A673 (cell line): ENCODE data around the gene BANP. TPM values are rescaled to one million over a fixed set of nuclear protein-coding genes. Genes with fewer than 3 reads are reported as not detected.
A peak's percentile ranks its signal among the peaks of the same experiment; 100 is the strongest.

Source experiments
- BruUV-seq: library from RNA; stranded (reverse); fragments of 400-500 nt; replicated peaks from 2 replicates; lab custom pipeline; 2021; lab: Mats Ljungman, UMichigan
- CTCF ChIA-PET: fragments of 300-600 bp; sonication (Branson Sonifier 250); formaldehyde crosslinking; loops from one replicate; lab custom pipeline; 2022; ENCODE audit warnings: antibody characterized with exemption; lab: Charles Lee
- POLR2A ChIA-PET: fragments of 300-600 bp; sonication (Branson Sonifier 250); formaldehyde crosslinking; loops from one replicate; lab custom pipeline; 2022; ENCODE audit warnings: antibody characterized with exemption; ENCODE audit not compliant: low non-redundant PET; lab: Charles Lee
- DNase-seq: peaks from one replicate; pipeline ENCODE4 v3.0.0-alpha.2; 2015; ENCODE audit warnings: low spot score
- H3K27ac ChIP-seq: fragments of 200-600 bp; sonication (generic); 2 replicates; pipeline ENCODE4 v1.5.1; 2016; ENCODE audit warnings: mixed run types, low read depth, mild to moderate bottlenecking, mixed read lengths, antibody characterized with exemption, low read length; ENCODE audit not compliant: poor library complexity, severe bottlenecking
- H3K27me3 ChIP-seq: fragments of 200-600 bp; sonication (generic); replicated peaks from 2 replicates; pipeline ENCODE4 v1.6.1; 2017; ENCODE audit warnings: mixed run types, low read depth, mild to moderate bottlenecking, mixed read lengths, antibody characterized with exemption, low read length; ENCODE audit not compliant: insufficient read depth, poor library complexity
- H3K36me3 ChIP-seq: fragments of 200-600 bp; sonication (generic); 2 replicates; pipeline ENCODE4 v1.6.1; 2016; ENCODE audit warnings: mixed run types, mild to moderate bottlenecking, mixed read lengths, antibody characterized with exemption, low read length; ENCODE audit not compliant: insufficient read depth, poor library complexity, severe bottlenecking
- H3K4me1 ChIP-seq: fragments of 200-600 bp; sonication (generic); 2 replicates; pipeline ENCODE4 v1.6.1; 2017; ENCODE audit warnings: mixed run types, mild to moderate bottlenecking, mixed read lengths, antibody characterized with exemption, low read length; ENCODE audit not compliant: insufficient read depth, poor library complexity, severe bottlenecking
- H3K4me3 ChIP-seq: fragments of 200-600 bp; sonication (generic); 2 replicates; pipeline ENCODE4 v1.5.1; 2016; ENCODE audit warnings: low read depth, mixed run types, mild to moderate bottlenecking, mixed read lengths, low read length; ENCODE audit not compliant: poor library complexity, severe bottlenecking
- H3K9me3 ChIP-seq: fragments of 200-600 bp; sonication (generic); 2 replicates; pipeline ENCODE4 v1.6.1; 2016; ENCODE audit warnings: mixed run types, low read depth, mild to moderate bottlenecking, mixed read lengths, antibody characterized with exemption, low read length; ENCODE audit not compliant: poor library complexity, severe bottlenecking
- EZH2 ChIP-seq: fragments of 200-600 bp; sonication (generic); IDR thresholded peaks from 2 replicates; pipeline ENCODE4 v1.6.1; 2017; ENCODE audit warnings: borderline replicate concordance, low read depth, mild to moderate bottlenecking, mixed read lengths, antibody characterized with exemption, low read length; ENCODE audit not compliant: poor library complexity, severe bottlenecking
- intact Hi-C: fragments of 100-400 bp; cut with micrococcal nuclease; formaldehyde crosslinking; loops from one replicate; pipeline ENCODE4 v1.10.0; 2022; ENCODE audit not compliant: unreplicated experiment
- total RNA-seq: library from RNA; stranded (reverse); gene quantifications from 2 replicates; pipeline ENCODE4 v1.2.3, GENCODE V29; 2021
- TF ChIP-seq, protein P1 (sequence below): fragments of 300-800, 200-600 bp; sonication (generic); conservative IDR thresholded peaks from 2 replicates; pipeline ENCODE4 v1.5.1; 2017; ENCODE audit warnings: low read depth, mild to moderate bottlenecking, antibody characterized with exemption, low read length, moderate library complexity, mixed read lengths

The BANP gene
- total RNA-seq, 1 experiment from 2014 or later: 44.3 TPM

DNA sequence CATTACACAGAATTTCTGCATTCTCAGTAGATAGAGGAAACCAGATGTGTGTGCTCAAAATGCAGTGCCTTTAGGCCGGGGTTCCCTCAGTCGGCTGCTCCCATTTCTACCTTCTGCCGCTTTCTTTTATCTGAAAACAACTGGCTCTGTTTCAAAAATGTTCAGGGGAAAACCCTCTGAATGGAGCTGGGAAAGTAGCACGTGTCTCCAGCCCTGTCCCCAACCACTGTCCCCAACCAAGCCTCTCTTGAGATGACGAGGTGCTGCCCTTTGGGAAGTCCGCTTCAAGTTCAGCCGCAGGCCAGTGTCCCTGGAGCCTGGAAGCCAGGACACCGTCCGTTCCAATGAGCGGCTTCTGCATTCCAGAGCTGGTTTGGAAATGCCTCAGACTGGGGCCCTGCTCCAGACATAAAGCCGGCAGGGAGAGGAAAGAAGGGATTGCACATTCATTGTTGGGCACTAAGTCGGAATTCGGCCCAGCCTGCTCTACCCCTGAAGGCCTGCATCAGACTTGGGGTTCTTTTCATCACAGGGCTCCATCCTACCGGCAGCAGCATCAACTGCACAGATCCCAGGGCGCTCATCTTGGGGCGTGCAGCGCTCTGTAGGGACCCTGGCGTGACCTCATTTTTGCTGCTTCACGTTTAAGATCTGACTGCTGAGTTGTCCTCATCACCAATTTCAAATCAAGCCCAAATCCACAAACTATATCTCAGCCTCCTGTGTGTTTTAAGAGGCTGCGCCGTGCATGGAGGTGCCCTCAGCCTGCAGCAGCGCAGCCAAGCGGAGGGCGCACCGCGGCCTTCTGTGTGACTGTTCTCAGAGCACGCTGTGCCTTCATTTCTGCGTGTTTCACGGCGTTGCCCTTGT, 111.3 kb downstream of the BANP start:
- ChIA-PET POLR2A (no interaction called here), CTCF (interaction anchor here (0.7 kb wide), 1 partner anchor 1545 kb away, joined by 3 read pairs; no protein-coding TSS in a partner anchor)
- intact Hi-C loops: no loop called here
- Histone ChIP-seq H3K9me3 (no peaks in the 10 kb centered on the region), H3K4me3 (no peak overlapping the region), H3K36me3 (no peaks in the 10 kb centered on the region), H3K4me1 (no peaks in the 10 kb centered on the region), H3K27me3 (no peaks in the 10 kb centered on the region), H3K27ac (no peak overlapping the region)
- no TSS peak for BruUV-seq
- TF ChIP-seq EZH2: no peak
- TF ChIP-seq, protein P1, sequence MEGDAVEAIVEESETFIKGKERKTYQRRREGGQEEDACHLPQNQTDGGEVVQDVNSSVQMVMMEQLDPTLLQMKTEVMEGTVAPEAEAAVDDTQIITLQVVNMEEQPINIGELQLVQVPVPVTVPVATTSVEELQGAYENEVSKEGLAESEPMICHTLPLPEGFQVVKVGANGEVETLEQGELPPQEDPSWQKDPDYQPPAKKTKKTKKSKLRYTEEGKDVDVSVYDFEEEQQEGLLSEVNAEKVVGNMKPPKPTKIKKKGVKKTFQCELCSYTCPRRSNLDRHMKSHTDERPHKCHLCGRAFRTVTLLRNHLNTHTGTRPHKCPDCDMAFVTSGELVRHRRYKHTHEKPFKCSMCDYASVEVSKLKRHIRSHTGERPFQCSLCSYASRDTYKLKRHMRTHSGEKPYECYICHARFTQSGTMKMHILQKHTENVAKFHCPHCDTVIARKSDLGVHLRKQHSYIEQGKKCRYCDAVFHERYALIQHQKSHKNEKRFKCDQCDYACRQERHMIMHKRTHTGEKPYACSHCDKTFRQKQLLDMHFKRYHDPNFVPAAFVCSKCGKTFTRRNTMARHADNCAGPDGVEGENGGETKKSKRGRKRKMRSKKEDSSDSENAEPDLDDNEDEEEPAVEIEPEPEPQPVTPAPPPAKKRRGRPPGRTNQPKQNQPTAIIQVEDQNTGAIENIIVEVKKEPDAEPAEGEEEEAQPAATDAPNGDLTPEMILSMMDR: no peak
- no peak for DNase-seq

DNA sequence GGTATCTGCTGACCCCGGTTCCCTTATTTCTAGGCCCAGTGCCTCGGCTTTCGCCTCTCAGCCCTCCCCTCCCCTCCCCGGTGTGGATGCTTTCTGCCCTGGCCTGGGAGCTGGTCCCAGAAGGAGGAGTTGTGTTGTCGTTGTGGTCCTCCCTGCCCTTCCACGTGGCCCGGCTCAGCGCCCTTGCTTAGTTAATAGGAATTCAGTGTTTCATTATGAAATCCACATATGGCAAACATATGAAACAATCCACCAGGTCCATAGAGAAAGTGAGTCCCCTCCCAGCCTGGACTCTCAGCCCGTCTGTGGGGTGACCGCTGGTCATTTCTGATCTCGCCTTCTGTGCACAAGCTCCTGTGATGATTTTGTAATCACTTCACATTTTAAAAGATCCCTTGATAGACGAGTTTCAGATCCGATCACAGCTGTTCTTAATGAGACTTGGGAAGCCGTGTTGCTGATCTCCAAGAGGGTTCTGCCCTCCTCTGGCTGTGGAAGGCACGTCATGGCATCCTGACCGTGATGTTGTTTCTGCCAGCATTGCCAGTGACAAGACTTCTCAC, 112.1 kb downstream of the BANP start:
- Histone ChIP-seq H3K27ac (no peak overlapping the region), H3K36me3 (no peaks in the 10 kb centered on the region), H3K4me3 (no peak overlapping the region), H3K9me3 (no peaks in the 10 kb centered on the region), H3K4me1 (no peaks in the 10 kb centered on the region), H3K27me3 (no peaks in the 10 kb centered on the region)
- BruUV-seq: no TSS peak
- DNase-seq: no peak
- intact Hi-C loops: no loop called here
- POLR2A ChIA-PET: no interaction called here
- no peak for TF ChIP-seq EZH2
- TF ChIP-seq, protein P1: 0 out of 2 replicates have a peak, but pooled peaks have one; percentile 15
- CTCF ChIA-PET: interaction anchor here (0.7 kb wide), 1 partner anchor 1546 kb away, joined by 3 read pairs; no protein-coding TSS in a partner anchor

DNA sequence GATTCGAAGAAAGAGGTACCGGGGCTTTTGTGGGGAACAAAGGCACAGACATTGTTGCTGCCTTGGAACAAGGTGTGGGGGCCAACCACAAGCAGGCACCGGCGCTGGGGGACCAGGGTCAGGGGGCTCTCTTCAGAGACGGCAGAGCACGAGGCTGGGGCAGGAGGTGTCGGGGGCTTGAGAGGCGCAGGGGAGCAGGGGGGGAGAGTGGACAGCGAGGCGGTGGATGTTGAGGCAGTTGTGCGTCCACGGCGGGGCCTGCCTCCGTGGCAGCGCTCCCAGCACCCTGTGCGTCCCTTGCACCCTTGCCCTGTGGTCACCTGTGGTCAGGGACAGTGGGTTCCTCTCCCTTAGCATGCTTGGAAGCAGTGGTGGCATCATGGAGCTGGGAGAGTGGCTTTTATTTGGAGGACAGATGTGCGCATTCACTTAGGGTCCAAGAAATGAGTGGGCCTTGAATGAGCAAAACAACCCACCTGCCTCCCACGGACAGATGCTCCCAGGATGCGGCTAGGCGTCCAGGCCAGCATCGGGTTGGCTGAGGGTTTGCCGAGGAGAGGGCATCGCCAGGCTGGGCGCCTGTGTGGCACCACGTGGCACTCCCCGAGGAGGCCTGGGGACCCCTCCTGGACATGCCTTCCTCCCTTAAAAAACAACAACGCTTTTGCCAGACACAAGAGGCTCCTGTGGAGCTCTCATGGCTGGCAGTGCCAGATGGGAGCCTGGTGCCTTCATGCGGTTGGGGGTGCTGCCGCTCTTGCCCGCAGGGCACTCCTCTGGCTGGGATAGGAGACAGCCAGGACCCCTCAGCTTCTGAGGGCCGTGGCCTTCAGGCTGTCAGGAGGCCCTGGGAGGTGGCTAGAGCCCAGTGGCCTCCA, 113.0 kb downstream of the BANP start:
- TF ChIP-seq, protein P1: no peak
- TF ChIP-seq EZH2: no peak
- no peak for DNase-seq
- ChIA-PET POLR2A (no interaction called here), CTCF (no interaction called here)
- H3K36me3 ChIP-seq: no peaks in the 10 kb centered on the region
- H3K4me1 ChIP-seq: no peaks in the 10 kb centered on the region
- no peak overlapping the region for H3K27ac ChIP-seq
- H3K4me3 ChIP-seq: no peak overlapping the region
- no peaks in the 10 kb centered on the region for H3K27me3 ChIP-seq
- no TSS peak for BruUV-seq
- intact Hi-C loops: no loop called here
- no peaks in the 10 kb centered on the region for H3K9me3 ChIP-seq
